GM12875 (cell line): ENCODE results near the gene RASA3.
"Not testable (repeated sequence)": the region's sequence is repeated elsewhere in the genome, so short reads cannot be mapped to it uniquely, and the experiment has no call there.

Source experiments
- H3K4me3 ChIP-seq: one replicate; pipeline ENCODE4 v1.5.1; 2011; ENCODE audit warnings: low read depth, low read length, control low read depth
- CTCF ChIP-seq: IDR thresholded peaks from 2 replicates; pipeline ENCODE4 v1.5.1; 2011; ENCODE audit warnings: low read depth, mild to moderate bottlenecking, control low read depth, inconsistent platforms, low read length, moderate library complexity, borderline replicate concordance; ENCODE audit not compliant: insufficient read depth

The RASA3 gene

GRCh38 chr13:114149774-114150740 is 17.6 kb upstream of the RASA3 start:
- TF ChIP-seq CTCF, result no peak
- no peak overlapping the region for H3K4me3 ChIP-seq

- H3K4me3 ChIP-seq, result not testable (repeated sequence)
These were observed 16.5 kb upstream of the RASA3 start for GRCh38 chr13:114148886-114149285.

GRCh38 chr13:114148521-114148855 is 16.1 kb upstream of the RASA3 start:
- TF ChIP-seq CTCF, result no peak
- H3K4me3 ChIP-seq, result no peak overlapping the region

- no peak for TF ChIP-seq CTCF
- H3K4me3 ChIP-seq, result no peak overlapping the region
These were observed 15.5 kb upstream of the RASA3 start for GRCh38 chr13:114147803-114148520.

- TF ChIP-seq CTCF, result peak; percentile 59
- H3K4me3 ChIP-seq, result no peak overlapping the region
These were observed 14.2 kb upstream of the RASA3 start for GRCh38 chr13:114146629-114147028.

GRCh38 chr13:114146173-114146572 is 13.8 kb upstream of the RASA3 start:
- no peak overlapping the region for H3K4me3 ChIP-seq
- no peak for TF ChIP-seq CTCF

- no peak for TF ChIP-seq CTCF
- no peak overlapping the region for H3K4me3 ChIP-seq
These were observed 13.3 kb upstream of the RASA3 start for GRCh38 chr13:114145722-114146121.
